ENCODE data around the gene APOL6.
A peak's percentile ranks its signal among the peaks of the same experiment; 100 is the strongest.
"Not testable (repeated sequence)": the region's sequence is repeated elsewhere in the genome, so short reads cannot be mapped to it uniquely, and the experiment has no call there.

The APOL6 gene

DNA sequence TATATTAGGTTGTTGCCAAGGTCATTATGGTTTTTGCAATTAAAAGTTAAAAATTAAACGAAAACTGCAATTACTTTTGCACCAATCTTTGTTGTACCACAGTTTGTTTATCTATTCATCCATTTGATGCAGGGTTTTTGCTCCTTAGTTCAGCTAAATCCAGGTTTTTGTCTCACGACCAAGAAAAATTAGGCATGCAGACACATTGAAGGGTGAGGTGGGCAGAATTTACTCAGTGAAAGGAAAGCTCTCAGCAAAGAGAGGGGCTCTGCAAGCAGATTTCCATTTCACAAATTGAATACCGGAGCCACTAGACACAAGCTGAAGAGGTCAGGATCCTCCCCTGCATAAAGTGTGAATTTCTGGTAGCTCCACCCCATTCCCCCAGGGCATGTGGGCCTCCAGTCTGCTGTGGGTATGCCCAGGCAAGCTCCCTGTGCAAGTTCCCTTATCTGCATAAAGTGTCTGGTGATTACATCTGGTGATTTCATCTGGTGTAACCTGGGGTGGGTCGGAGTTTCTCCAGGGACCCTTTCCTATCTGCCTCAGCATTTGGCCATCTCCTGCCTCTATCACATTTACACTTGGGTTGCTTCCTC, 33.3 kb downstream of the APOL6 start:
- no peak for DNase-seq

DNA sequence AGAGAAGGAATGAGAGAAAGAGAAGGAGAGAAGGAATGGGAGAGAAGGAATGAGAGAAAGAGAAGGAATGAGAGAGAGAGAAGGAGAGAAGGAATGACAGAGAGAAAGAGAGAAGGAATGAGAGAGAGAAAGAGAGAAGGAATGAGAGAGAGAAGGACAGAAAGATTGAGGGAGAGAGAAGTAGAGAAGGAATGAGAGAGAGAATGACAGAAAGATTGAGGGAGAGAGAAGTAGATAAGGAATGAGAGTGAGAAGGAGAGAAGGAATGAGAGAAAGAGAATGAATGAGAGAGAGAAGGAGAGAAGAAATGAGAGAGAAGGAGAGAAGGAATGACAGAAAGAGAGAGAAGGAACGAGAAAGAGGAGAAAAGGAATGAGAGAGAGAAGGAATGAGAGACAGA, 35.3 kb downstream of the APOL6 start:
- DNase-seq, result no peak

DNA sequence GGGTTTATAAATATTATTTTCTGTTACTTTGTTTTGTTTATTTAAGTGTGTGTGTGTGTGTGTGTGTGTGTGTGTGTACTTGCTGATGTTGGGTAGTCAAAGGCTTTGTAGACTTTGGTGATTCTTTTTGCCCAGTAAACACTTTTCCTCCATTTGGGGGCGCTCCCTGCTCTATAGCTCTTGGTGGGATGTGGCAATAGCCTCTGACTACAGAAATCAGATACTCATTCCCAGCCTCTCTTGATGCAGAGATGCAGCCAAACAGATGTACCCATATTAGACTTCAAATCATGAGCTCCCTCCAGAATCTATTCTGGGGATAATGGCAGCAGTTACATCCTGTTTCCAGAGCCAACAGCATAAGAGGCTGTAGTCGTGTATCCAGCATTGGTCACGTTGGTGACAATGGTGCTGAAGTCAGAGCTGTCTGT, 36.0 kb downstream of the APOL6 start:
- DNase-seq, result peak; percentile 6

DNA sequence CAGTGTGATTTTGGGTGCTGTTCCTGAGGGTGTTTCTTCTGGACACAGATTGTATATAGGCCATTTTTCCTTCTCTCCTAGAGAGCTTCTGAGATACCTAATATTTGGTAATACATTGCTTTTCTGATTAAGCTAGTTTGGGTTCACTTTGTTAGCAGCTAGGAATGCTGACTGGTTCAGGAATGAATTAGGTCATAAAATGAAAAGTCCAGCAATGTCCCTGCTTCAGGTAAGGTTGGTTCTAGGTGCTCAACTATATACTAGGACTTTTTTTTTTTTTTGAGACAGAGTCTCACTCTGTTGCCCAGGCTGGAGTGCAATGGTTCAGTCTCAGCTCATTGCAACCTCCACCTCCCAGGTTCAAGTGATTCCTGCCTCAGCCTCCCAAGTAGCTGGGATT, 36.5 kb downstream of the APOL6 start:
- no peak for DNase-seq

DNA sequence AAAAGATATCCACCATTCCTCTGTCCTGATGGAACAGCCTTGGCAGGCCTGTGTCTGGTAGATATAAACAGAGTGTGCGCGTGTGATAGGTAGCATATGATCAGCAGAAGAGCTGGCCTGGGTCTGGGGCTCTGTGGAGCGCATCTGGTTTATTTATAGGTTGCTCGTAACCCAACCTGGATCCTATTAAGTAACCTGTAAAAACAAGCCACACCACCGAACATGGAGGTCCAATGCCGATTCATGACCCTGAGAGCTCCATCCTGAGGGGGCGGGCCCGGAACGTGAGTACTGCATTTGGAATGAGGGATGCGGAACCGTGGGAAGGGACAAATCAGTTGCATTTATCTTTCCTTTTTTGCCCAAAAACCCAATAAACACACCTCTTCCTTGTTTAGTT, 37.5 kb downstream of the APOL6 start:
- DNase-seq, result no peak

DNA sequence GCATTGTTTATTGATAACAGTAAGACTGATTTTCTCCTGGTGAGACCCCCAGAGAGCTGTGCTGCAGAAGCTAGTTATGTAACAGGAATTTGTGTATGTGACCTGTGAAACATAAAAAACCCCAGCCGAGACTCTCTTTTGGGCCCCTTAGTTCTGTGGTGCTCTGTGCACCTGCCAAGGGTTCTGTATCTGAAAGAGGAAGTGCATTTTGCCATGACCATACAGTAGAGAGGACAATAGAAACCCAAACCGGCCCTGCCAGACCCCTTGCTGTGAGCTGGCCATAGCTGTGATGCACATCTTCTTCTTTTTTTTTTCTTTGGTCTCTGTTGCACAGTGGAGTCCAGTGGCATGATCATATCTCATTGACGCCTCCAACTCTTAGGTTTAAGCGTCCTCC, 38.1 kb downstream of the APOL6 start:
- DNase-seq, result no peak

DNA sequence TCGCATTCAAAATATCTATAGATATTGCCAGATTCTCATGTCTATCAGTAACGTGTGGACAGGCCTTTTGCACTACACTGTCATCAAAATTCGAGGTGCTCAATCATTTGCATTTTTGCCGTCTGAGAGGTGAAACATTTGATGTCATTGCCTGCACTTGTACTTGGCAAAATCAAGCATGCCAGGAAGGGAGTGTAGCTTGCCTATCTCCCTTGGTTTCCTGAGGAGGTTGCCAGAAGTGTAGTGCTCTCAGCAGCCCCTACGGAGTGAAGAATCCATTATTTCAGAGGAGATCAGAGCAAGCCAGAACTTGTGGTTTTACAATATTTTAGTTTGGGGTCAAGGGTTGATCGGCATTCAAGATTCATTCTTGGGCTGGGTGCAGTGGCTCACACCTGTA, 39.2 kb downstream of the APOL6 start:
- no peak for DNase-seq

DNA sequence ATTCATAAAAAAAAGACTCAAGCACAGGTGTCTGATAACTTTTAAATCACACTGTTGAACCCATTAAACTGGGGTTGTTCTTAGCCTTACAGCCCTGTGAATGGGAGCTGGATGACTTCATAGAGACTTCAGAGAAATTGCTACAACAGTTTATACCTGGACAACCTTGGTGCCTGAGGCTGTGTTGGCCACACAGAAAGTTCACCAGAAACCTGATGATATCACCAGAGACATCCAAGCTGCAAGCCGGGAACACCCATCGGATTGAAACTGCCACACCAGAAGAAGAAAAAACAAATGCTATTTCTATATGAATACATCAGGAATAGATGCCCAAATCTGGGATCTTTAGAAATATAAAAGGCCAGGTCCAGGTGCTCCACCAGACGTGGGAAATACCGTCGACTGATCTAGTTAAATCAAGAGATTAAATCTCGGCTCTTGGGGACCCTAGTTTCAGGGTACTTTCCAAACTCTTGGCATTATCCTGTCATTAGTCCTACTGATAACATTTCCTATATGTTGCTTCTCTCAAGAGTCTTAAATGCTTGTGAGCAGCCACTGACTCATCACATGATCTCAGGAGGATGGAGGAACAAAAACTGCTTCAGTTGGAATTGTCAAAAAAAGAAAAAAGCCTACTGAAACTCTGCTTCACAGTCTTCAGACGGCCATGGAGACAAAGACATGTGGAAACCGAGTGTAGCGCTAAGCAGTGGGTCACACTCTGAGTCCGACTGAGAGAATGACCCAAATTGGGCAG, 40.8 kb downstream of the APOL6 start:
- DNase-seq, result no peak

DNA sequence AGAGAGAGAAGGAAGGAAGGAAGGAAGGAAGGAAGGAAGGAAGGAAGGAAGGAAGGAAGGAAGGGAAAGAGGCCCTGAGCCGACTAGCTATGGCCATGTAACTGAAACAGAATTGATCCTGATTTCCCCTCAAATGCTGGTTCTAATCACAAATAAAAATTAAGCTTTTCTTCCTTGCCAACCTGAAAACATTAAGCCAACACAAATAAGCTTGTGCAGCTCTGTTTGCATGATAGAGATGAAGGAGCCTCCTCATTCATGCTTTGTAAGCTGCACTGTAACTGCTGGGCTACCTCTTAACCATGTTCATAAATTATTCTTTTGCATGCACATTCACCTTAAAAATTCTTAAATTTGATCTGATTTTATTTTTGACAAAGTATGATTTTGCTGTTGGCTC, 41.8 kb downstream of the APOL6 start:
- DNase-seq, result no peak

DNA sequence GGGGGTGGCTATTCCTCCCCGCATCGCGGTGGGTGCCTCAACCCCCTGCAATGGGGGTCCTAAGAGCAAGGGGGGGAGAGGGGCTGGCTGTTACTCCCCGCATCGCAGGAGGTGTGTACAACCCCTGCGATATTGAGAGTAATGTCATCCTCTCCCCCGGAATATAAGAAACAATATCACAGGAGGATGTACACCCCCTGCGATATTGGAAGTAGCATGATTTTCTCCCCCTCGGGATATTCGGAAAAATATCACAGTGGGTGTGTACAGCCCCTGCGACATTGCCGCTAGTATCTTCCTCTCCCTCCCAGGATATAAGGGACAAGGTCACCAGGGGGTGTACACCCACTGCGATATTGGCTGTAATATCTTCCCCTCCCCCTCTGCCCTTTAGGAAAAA, 47.0 kb downstream of the APOL6 start:
- no peak for DNase-seq

DNA sequence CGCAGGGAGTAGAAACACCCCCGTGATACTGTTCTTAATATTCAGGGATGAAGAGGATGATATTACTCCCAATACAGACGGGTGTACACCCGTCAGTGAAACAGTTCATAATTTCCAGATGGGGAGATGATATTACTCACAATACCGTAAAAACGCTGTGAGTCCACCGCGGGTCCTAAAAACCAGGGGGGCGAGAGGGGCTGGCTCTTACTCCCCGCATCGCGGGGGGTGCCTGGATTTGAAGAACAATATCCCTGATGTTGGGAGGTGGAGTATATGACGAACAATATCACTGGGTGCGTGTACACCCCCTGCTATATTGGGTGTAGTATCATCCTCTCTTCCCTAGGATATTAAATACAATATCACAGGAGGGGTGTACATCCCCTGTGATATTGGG, 48.9 kb downstream of the APOL6 start:
- DNase-seq, result no peak

DNA sequence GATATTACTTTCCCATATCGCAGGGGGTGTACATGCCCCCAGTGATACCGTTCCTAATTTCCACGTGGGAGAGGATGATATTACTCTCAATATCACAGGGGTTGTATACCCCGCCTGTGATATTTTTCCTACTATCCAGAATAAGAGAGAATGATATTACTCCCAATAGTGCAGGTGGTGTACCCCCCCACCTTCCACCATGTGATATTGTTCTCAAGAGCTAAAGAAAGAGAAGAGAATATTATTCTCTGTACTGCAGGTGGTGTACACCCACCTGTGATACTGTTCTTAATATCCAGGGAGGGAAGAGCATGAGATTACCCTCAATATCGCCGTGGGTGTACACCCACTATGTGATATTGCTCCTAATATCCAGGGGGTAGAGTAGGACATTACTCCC, 51.6 kb downstream of the APOL6 start:
- DNase-seq, result not testable (repeated sequence)

DNA sequence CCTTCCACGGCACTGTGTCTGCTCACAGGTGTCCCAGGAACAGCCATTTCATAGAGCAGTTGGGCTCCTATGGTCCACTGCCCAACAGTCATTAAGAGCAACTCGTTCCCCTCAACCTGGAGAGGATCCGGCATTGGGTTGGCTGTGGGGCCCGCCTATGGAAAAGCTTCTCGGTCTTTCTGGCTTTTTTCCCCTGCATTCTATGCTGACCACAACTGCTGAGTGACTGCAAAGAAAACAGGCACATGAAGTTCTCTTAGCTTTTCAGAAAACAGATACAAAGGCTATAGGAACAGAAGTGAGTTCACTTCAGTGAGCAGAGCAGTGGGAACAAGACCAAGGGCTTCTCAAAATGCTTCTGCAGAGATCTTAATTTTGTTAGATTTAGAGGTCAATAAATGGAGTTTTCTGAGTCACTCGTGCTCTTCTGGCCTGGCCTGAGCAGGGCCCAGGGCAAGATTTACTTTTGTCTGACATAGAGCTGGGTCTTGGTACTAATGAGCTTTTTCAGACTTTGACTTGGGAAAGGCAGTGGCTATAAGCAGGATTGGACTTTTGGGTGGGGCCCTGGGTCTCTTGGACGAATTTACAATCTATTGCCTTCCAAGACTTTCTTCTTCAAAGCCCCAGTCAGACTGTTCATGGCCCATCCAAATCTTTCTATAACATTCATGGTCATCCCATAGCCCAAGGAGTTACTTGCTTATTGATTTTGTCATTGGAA, 55.8 kb downstream of the APOL6 start:
- DNase-seq, result no peak

DNA sequence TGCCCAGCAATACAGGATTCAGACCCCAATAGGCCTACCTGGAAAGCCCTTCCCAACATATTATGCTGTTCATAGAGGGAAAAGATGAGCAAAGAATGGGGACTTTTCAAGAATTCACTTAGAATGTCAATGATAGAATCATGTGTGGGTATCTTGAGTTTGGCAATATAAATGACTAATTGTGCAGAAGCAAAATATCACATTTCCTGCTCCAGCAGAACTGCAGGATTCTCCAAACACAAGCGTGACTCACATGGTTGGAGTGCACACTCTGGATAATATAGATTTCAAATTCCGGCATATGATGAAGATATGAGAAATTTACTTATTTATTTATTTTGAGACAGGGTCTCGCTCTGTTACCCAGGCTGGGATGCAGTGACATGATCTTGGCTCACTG, 56.9 kb downstream of the APOL6 start:
- no peak for DNase-seq

DNA sequence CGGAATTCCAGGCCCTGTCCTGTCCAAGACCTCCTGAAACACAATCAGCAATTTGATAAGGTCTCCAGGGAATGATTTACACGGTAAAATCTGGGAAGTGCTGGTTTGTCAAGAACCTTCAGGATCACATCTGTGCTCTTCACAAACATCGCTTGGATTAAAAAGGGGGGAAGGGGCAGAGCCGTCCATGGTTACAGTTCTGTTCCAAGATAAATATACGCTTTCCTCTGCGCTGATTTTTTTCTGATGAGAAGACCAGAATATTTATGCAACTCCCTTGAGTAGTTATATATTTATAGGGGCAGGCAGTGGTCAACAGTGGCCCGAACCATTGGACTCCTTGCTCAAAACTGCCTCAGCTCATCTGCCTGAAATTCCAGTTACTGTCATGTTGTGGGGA, 60.2 kb downstream of the APOL6 start:
- DNase-seq, result no peak

DNA sequence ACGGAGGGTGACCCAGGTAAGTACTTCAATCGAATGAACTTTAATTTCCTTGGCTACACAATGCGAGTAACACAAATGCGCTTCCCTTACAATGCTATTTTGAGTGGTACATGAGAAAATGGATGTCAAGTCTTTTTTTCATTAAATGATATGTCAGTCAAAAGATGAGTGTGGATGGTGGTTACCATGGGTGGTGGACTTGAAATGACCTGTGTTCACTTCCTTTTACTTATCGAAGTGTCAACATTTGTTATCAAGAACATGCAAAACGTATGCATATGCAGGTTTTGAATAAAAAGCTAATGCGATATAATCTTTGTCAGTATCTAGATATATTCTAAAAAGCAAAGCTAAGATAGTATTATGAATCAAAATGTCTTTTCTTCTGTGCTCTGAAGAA, 60.7 kb downstream of the APOL6 start:
- DNase-seq, result no peak

DNA sequence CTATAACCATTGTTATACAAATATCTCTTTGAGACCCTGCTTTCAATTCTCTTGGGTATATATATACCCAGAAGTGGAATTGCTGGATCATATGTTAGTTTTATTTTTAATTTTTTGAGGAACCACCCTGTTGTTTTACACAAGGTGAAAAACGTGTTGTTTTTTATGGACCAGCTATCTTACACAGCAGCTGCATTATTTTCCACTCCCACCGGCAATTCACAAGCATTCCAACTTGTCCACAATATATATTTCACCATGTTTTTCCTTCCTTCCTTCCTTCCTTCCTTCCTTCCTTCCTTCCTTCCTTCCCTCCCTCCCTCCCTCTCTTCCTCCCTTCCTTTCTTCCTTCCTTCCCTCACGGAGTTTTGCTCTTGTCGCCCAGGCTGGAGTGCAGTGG, 63.1 kb downstream of the APOL6 start:
- no peak for DNase-seq

DNA sequence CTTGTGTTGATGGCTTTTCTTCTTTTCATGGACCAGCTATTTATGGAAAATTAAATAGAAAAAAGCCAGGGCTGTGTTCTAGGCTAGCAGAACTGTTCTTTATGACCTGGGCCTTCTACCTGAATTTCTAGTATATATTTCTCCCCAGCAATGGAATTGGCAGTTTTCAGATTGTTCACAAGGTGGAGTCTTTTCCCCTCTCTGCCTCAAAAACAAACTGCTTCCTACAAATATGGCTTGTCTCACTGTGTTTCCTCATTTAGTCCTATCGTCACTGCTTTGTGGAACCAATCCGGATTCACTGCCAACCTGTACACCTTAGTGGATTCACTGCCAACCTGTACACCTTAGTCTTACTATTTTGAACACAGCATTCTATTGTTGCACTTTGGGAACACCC, 64.4 kb downstream of the APOL6 start:
- DNase-seq, result no peak

DNA sequence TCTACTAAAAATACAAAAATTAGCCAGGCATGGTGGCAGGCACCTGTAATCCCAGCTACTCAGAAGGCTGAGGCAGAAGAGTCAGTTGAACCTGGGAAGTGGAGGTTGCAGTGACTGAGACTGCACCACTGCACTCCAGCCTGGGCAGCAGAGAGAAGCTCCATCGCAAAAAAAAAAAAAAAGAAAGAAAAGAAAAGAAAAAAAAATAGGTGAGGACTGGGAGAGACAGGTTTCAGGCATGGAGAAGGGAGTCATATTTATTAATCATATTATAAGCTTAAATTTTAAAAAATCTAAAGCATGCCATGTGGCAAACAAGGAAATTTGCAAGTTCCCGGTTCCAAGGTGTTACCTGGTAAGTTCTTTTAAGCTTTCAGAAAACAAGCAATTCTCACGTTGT, 69.3 kb downstream of the APOL6 start, which contains the start of gene APOL5:
Gene APOL5 (plus strand): TSS at position 301 of the 400 bp plus-strand sequence. CDS start 0 bp downstream, at position 301.
- DNase-seq, result no peak

Measured in NCI-H82 (cell line).